ENCODE data around the gene RGMA.

- no peak for TF ChIP-seq POLR2A (IDR thresholded peaks at IDR 0.05)
- TF ChIP-seq CTCF (IDR thresholded peaks at IDR 0.05): no peak
- no peak for TF ChIP-seq EP300 (IDR thresholded peaks at IDR 0.05)
- TF ChIP-seq POLR2AphosphoS5 (IDR thresholded peaks at IDR 0.05): no peak
Observed at GRCh38 chr15:93105485-93105884, 16.5 kb upstream of the RGMA start.
